ENCODE data around the gene MUSK.

DNA sequence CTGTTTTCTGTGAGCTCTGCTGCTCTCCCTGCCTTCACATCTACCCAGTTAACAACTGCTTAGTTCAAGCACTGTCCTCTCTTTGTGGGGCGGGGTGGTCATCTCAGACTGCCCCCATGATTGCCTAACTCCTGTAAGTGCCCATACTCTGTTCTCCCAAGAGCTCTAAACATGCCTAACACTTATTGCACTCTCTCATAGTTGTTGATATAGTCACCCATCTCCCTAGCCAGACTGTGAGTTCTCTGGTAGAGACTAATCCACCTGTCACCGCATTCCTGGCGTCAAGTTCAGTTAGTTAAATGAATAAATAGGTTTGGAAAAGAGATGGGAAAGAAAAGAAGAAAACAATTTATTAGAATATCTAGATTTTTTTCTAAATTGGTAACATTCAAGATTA, 18.3 kb upstream of the MUSK start:
- TF ChIP-seq HDAC2 (IDR thresholded peaks at IDR 0.05) (no peak), ZFP36 (IDR thresholded peaks at IDR 0.05; ENCODE audit: borderline replicate concordance, partially characterized antibody) (no peak)
